EH (cell line): ENCODE data around the gene RNU6-9.
A peak's percentile ranks its signal among the peaks of the same experiment; 100 is the strongest.
"Not testable (repeated sequence)": the region's sequence is repeated elsewhere in the genome, so short reads cannot be mapped to it uniquely, and the experiment has no call there.

ENCODE experiments used
- DNase-seq: peaks from one replicate; pipeline ENCODE4 v3.0.0-alpha.2; 2015; ENCODE audit warnings: low read depth

RNU6-9 gene

GRCh38 chr19:892894-893689, at the start of gene RNU6-9, which contains the start of gene MED16:
Gene RNU6-9, plus strand, starts transcription at chr19:893484.
Gene MED16, minus strand, starts transcription at chr19:893187. Its CDS starts 2,056 bp downstream, at chr19:891131.
- peak; percentile 94 for DNase-seq

DNA sequence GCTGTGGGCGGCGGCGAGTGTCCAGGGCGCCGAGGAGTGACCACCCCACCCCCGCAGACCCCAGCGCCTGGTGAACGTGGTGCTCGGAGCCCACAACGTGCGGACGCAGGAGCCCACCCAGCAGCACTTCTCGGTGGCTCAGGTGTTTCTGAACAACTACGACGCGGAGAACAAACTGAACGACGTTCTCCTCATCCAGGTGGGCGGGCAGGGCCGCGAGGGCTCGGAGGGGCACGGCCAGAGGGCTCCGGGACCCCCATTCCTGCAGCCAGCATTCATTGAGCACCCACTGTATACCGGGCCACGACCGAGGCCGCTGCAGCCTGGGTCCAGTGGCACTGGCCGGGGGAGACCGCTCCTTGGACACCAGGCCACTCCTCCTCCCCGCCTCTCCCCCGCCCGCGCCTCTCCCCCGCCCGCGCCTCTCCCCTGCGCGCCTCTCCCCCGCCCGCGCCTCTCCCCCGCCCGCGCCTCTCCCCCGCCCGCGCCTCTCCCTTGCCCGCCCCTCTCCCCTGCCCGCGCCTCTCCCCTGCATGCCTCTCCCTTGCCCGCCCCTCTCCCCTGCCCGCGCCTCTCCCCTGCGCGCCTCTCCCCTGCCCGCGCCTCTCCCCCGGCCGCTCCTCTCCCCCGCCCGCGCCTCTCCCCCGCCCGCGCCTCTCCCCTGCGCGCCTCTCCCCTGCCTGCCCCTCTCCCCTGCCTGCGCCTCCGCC, 49.3 kb upstream of the RNU6-9 start:
- no peak for DNase-seq

- DNase-seq: no peak
Observed at GRCh38 chr19:844546-844971, 48.7 kb upstream of the RNU6-9 start.

DNA sequence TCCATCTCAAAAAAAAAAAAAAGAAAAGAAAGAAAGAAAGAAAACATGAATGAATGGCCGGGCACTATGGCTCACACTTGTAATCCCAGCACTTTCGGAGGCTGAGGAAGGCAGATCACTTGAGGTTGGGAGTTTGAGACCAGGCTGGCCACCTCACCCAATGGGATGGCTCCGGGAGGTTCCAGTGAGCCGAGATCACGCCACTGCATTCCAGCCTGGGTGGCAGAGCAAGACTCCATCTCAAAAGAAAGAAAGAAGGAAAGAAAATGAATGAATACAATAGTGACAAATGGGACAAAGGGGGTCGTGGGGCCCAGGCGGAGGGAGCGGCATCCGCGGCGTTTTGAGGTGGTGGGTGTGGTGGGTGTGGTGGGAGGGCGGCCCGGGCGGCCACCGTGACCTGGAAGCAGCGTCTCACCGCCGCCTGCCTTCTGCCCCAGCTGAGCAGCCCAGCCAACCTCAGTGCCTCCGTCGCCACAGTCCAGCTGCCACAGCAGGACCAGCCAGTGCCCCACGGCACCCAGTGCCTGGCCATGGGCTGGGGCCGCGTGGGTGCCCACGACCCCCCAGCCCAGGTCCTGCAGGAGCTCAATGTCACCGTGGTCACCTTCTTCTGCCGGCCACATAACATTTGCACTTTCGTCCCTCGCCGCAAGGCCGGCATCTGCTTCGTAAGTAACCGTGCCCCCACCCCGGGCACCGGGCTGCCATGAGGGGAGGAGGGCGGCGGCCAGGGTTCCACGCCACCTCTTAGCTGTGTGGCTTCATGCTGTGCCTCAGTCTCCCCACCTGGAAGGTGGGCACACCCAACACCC, 47.4 kb upstream of the RNU6-9 start:
- DNase-seq: no peak

- DNase-seq: no peak
Observed at GRCh38 chr19:848386-848921, 44.8 kb upstream of the RNU6-9 start.

DNA sequence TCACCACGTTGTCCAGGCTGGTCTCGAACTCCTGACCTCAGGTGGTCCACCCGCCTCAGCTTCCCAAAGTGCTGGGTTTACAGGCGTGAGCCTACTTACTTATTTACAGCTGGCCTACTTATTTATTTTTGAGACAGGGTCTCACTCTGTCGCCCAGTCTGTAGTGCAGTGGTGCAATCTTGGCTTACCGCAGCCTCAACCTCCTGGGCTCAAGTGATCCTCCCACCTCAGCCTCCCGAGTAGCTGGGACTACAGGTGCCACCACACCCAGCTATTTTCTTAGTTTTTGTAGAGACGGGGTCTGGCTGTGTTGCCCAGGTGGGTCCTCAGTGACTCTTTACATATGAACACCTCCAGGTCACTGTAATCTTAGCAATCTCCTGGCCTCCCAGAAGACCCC, 44.1 kb upstream of the RNU6-9 start:
- DNase-seq: not testable (repeated sequence)

DNA sequence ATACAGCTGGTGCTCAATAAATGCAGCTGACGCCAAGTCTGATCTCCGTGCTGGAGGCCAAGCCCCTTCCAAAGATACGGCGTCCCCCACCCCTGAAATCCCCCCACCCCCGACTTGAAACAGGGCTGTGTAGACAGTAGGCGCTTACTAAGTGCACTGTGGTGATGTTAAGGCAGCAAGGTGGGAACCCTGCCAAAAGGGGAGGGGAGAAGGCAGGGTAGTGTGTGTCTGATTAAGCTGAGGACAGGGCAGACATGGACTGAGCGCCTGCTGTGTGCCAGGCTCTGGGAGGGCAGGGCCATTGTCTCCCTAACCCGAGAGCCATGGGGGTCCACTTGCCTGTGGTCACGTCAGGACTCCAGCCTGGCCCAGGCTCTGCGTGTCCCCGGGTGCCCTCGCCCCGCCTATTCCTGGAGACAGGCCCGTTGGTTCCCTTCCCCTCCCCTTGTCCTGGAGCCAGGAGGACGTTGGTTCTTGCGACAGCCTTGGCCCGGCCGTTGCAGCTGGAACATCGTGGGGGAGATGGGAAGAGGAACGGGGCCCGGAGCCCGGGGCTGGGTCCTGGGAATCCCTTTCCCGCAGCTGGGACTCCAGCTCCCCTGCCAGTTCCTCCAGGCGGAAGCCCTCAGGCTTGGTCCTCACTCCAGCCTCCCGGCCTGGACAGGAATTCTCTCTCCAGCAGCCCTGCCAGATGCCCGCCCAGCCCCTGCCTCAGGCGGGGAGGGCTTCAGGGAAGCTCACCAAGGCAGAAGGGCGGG, 42.9 kb upstream of the RNU6-9 start:
- DNase-seq: peak; percentile 95

- DNase-seq: no peak
Observed at GRCh38 chr19:850979-851335, 42.3 kb upstream of the RNU6-9 start.

DNA sequence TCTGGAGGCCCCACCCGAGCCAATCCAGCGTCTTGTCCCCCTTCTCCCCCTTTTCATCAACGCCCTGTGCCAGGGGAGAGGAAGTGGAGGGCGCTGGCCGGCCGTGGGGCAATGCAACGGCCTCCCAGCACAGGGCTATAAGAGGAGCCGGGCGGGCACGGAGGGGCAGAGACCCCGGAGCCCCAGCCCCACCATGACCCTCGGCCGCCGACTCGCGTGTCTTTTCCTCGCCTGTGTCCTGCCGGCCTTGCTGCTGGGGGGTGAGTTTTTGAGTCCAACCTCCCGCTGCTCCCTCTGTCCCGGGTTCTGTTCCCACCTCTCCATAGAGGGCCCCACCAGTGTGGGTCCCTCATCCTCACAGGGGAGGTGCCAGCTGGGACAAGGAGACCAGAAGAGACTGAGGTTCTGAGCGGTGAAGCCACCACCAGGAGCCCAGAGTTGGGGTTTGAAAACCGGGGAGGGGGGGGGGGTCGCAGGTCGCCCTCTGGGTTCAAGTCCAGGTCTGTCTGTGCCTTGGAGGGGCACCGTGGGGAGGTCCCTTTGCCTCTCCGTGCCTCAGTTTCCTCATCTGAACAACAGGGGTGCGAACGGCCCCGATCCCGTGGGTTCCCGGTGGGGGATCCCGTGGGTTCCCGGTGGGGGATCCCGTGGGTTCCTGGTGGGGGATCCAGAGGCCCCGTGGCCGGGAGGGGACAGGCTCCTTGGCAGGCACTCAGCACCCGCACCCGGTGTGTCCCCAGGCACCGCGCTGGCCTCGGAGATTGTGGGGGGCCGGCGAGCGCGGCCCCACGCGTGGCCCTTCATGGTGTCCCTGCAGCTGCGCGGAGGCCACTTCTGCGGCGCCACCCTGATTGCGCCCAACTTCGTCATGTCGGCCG, 40.9 kb upstream of the RNU6-9 start, which contains the start of gene ELANE:
Gene ELANE, plus strand, starts transcription at position 168 of the 878 bp plus-strand sequence. Its CDS starts 26 bp downstream, at position 194.
- DNase-seq: no peak

DNA sequence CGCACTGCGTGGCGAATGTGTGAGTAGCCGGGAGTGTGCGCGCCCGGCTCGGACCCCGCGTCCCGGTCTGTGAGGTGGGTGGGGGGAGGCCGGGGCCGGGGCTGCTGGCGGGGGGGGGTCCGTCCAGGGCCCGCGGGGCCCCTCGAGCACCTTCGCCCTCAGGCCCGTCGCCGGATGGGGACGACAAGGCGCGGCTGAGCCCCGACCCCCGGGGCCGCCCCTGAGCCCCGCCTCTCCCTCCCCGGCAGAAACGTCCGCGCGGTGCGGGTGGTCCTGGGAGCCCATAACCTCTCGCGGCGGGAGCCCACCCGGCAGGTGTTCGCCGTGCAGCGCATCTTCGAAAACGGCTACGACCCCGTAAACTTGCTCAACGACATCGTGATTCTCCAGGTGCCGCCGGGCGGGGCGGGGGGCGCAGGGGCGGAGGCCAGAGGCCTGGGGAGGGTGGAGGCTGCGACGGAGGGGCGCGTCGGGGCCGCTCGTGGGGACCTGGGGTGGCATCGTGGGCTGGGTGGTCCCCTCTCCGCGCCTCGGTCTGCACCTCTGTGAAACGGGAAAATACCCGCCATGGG, 40.2 kb upstream of the RNU6-9 start:
- DNase-seq: no peak

DNA sequence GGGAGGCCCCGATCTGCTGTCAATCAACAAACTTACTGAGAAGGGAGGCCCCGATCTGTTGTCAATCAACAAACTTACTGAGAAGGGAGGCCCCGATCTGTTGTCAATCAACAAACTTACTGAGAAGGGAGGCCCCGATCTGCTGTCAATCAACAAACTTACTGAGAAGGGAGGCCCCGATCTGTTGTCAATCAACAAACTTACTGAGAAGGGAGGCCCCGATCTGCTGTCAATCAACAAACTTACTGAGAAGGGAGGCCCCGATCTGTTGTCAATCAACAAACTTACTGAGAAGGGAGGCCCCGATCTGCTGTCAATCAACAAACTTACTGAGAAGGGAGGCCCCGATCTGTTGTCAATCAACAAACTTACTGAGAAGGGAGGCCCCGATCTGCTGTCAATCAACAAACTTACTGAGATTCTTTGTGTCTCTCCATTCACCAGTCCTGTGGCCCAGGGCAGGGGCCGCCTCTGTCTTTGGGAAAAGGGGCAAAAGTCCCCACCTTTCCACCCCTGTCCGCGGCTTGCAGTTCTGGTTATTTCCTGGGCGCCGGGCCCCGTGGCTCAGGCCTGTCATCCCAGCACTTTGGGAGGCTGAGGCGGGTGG, 39.6 kb upstream of the RNU6-9 start:
- not testable (repeated sequence) for DNase-seq

- no peak for DNase-seq
Observed at GRCh38 chr19:854549-854948, 38.7 kb upstream of the RNU6-9 start.

DNA sequence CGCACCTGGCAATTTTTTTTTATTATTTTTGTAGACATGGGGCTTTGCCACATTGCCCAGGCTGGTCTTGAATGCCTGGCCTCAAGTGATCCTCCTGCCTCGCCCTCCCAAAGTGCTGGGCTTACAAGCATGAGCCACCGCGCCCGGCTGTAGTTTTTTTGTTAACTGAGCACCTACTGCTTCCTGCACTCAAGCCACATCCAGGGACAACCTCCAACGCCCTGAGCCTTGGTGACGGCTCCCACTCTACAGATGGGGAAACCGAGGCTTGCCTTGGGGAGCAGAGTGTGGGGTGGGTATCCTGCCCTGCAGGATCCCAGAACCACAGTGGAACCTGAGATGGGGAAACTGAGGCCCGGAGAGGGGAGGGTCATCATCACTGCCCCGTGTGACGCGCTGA, 38.1 kb upstream of the RNU6-9 start:
- no peak for DNase-seq

- DNase-seq: no peak
Observed at GRCh38 chr19:855566-856120, 37.6 kb upstream of the RNU6-9 start.

- no peak for DNase-seq
Observed at GRCh38 chr19:858284-858683, 35.0 kb upstream of the RNU6-9 start.

DNA sequence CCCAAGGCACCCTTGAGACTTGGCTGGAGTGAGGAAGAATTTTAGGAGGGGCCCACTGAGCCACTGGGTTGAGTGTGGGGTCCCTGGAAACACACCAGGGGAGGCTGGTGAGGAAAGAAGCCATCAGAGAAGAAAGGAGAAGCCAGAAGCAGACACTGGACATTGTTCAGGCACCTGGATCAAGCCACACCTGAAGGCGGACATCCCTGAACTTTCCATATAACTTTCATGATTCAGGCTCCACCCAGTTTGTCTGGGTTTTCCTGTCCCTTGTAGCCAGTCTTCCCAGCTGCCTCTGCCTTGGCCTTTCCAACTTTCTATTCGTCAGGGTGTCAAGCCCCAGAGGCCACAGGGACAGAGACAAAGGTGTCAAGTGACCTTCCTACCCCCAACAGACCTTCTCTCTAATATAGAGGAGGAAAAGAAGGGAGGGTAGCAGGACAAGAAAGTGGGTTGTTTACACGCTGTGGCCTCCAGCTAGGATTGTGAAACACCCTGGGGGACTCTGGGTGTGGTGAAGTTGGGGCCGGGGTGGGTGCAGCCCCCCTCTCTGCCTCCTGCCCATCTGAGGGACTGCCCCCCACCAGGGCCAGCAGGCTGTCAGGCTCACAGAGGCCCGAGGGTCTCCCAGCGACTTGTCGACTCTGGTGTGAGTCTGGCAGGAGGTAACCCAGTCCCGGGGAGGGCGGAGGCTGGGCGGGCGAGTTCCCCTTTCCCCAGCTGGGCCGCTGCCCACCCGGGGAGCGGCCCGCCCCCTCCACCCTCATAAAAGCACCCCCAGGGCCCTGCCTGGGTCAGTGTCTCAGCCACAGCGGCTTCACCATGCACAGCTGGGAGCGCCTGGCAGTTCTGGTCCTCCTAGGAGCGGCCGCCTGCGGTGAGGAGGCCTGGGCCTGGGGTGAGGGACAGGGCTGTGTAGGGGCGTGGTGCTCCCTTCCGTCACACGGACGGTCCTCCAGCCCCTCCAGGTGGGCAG, 34.1 kb upstream of the RNU6-9 start, which contains the start of gene CFD:
Gene CFD, plus strand, starts transcription at position 797 of the 976 bp plus-strand sequence. Its CDS starts 26 bp downstream, at position 823.
- no peak for DNase-seq

DNA sequence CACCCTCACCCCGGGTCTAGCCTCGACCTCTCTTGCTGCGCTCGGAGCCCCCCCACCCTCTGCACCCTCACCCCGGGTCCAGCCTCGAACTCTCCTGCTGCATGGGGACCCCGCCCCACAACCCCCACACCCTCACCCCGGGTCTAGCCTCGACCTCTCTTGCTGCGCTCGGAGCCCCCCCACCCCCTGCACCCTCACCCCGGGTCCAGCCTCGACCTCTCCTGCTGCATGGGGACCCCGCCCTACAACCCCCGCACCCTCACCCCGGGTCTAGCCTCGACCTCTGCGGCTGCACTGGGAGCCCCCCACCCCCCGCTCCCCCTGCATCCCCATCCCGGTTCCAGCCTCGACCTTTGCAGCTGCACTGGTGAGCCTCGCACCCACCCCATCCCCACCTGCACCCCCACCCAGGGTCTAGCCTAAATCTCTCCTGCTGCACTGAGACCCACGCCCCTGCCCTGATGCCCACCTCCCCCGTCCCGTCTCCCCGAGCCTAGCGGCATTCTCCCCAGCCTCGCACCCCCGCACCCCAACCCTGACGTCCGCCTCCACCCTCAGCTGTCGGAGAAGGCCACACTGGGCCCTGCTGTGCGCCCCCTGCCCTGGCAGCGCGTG, 32.0 kb upstream of the RNU6-9 start:
- DNase-seq: no peak
